ENCODE results near the gene LRRC23.

Gene LRRC23

DNA sequence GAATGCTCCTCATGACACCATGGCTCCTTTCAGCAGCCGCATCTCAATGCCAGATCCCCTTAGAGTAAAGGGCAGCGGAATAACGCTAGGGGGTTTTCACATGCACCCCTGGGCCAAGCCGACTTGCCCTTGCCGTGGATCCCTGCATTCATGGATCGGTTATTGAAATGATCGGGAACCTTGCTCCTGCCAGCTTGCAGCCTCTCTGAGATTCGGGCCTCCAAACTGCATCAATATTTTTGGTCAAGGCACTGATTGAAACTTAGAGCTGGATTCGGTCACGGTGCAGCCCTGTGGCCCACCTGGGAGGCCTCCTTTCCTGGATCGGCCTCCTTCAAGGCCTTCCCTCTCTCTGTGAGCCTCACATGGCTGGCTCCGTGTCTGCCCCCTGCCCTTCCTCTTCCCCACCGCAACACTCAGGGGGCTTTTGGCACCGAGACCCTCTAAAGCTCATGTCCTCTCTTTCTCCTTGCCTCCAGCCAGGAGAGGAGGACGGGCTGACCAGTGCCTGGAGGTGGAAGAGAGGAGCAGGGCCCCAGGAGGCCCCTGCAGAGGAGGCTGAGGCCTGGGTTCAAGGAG, 48.3 kb downstream of the LRRC23 start:
- TF ChIP-seq EZH2 (IDR thresholded peaks at IDR 0.05; ENCODE audit: borderline replicate concordance, low read length) (no peak), CTCF (IDR thresholded peaks at IDR 0.05; ENCODE audit: low read length) (no peak)
- Histone ChIP-seq H2AFZ (ENCODE audit: low read length) (no peak overlapping the region), H3K27ac (ENCODE audit: low read depth, low read length, poor library complexity, severe bottlenecking) (no peak overlapping the region), H3F3A (ENCODE audit: insufficient read depth, low read length) (no peaks in the 10 kb centered on the region), H3K9me3 (ENCODE audit: low read length) (no peaks in the 10 kb centered on the region), H3K79me2 (ENCODE audit: insufficient read depth, low read length) (no peaks in the 10 kb centered on the region), H3K9me2 (ENCODE audit: low read depth, low read length) (no peaks in the 10 kb centered on the region), H3K4me1 (ENCODE audit: insufficient read depth, low read length, severe bottlenecking) (peaks cover 39% of the 10 kb centered on the region), H3K9ac (ENCODE audit: low read length) (peak overlapping the region; percentile 24; the same call in 1 of the 2 replicates), H3K36me3 (ENCODE audit: insufficient read depth, low read length) (no peaks in the 10 kb centered on the region), H4K20me1 (ENCODE audit: insufficient read depth, low read length) (no peaks in the 10 kb centered on the region), H3K27me3 (ENCODE audit: insufficient read depth, low read length) (peaks cover 6% of the 10 kb centered on the region; the same call in 1 of the 2 replicates), H3K4me2 (ENCODE audit: low read length) (peak overlapping the region; percentile 62), H3K4me3 (ENCODE audit: low read depth, low read length, poor library complexity, severe bottlenecking) (peak overlapping the region; percentile 50)

GRCh38 chr12:6953442-6954315, 49.1 kb downstream of the LRRC23 start:
- peaks cover 44% of the 10 kb centered on the region for H3K4me1 ChIP-seq (ENCODE audit: insufficient read depth, low read length, severe bottlenecking)
- no peaks in the 10 kb centered on the region for H3K36me3 ChIP-seq (ENCODE audit: insufficient read depth, low read length)
- peak overlapping the region; percentile 62 for H3K4me2 ChIP-seq (ENCODE audit: low read length)
- H3K9me3 ChIP-seq (ENCODE audit: low read length) = no peaks in the 10 kb centered on the region
- H3K27ac ChIP-seq (ENCODE audit: low read depth, low read length, poor library complexity, severe bottlenecking) = peak overlapping the region; percentile 24
- H3K9ac ChIP-seq (ENCODE audit: low read length) = peak overlapping the region; percentile 24; the same call in 1 of the 2 replicates
- H3K9me2 ChIP-seq (ENCODE audit: low read depth, low read length) = no peaks in the 10 kb centered on the region
- TF ChIP-seq EZH2 (IDR thresholded peaks at IDR 0.05; ENCODE audit: borderline replicate concordance, low read length) = no peak
- TF ChIP-seq CTCF (IDR thresholded peaks at IDR 0.05; ENCODE audit: low read length) = no peak
- no peaks in the 10 kb centered on the region for H3F3A ChIP-seq (ENCODE audit: insufficient read depth, low read length)
- no peaks in the 10 kb centered on the region for H4K20me1 ChIP-seq (ENCODE audit: insufficient read depth, low read length)
- no peak overlapping the region for H2AFZ ChIP-seq (ENCODE audit: low read length)
- H3K79me2 ChIP-seq (ENCODE audit: insufficient read depth, low read length) = no peaks in the 10 kb centered on the region
- peaks cover 6% of the 10 kb centered on the region; the same call in 1 of the 2 replicates for H3K27me3 ChIP-seq (ENCODE audit: insufficient read depth, low read length)
- H3K4me3 ChIP-seq (ENCODE audit: low read depth, low read length, poor library complexity, severe bottlenecking) = peak overlapping the region; percentile 50

DNA sequence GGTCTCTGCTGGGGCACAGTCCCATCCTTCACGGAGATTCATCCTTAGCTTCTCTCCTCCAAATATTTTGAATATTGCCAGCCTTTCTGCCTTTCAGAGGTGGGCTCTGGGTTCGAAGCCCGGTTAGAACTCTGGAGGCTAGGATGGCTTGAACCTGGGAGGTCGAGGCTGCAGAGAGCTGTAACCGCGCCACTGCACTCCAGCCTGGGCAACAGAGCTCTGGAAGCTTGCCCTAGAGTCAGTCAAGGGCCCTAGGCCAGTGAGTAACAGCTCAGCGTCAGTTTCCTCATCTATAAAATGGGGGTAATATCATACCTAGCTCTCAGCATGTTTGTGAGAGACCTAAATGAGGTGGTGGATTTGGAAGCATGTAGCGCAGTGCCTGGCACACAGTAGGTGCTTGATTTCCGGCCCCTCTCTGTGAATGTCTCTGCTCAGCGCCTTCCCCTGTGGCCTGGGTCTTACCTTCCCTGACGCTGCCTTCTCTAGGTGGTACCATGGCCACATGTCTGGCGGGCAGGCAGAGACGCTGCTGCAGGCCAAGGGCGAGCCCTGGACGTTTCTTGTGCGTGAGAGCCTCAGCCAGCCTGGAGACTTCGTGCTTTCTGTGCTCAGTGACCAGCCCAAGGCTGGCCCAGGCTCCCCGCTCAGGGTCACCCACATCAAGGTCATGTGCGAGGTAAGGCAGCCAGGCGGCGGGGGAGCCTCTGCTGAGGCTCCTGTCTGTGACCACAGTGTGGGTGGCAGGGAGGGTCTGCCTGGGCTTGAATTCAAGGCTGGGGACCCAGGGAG, 49.9 kb downstream of the LRRC23 start:
- Histone ChIP-seq H3K9ac (ENCODE audit: low read length) (no peak overlapping the region), H3K9me2 (ENCODE audit: low read depth, low read length) (no peaks in the 10 kb centered on the region), H3F3A (ENCODE audit: insufficient read depth, low read length) (no peaks in the 10 kb centered on the region), H3K9me3 (ENCODE audit: low read length) (no peaks in the 10 kb centered on the region), H3K4me3 (ENCODE audit: low read depth, low read length, poor library complexity, severe bottlenecking) (no peak overlapping the region), H3K27ac (ENCODE audit: low read depth, low read length, poor library complexity, severe bottlenecking) (no peak overlapping the region), H3K4me2 (ENCODE audit: low read length) (0 out of 2 replicates have a peak overlapping the region, but pooled peaks have one; percentile 62), H3K79me2 (ENCODE audit: insufficient read depth, low read length) (no peaks in the 10 kb centered on the region), H3K36me3 (ENCODE audit: insufficient read depth, low read length) (no peaks in the 10 kb centered on the region), H3K27me3 (ENCODE audit: insufficient read depth, low read length) (peaks cover 6% of the 10 kb centered on the region; the same call in 1 of the 2 replicates), H3K4me1 (ENCODE audit: insufficient read depth, low read length, severe bottlenecking) (peaks cover 53% of the 10 kb centered on the region), H2AFZ (ENCODE audit: low read length) (no peak overlapping the region), H4K20me1 (ENCODE audit: insufficient read depth, low read length) (no peaks in the 10 kb centered on the region)
- TF ChIP-seq EZH2 (IDR thresholded peaks at IDR 0.05; ENCODE audit: borderline replicate concordance, low read length) (no peak), CTCF (IDR thresholded peaks at IDR 0.05; ENCODE audit: low read length) (no peak)
